GDM1 (cell line): ENCODE data around the gene MAP1B.

ENCODE experiments used
- DNase-seq: peaks from one replicate; lab custom pipeline; 2025; lab: John Stamatoyannopoulos, UW

The MAP1B gene

GRCh38 chr5:72194846-72195245, 87.6 kb downstream of the MAP1B start:
- DNase-seq: no peak

GRCh38 chr5:72195581-72195980, 88.3 kb downstream of the MAP1B start:
- DNase-seq: no peak

GRCh38 chr5:72197393-72197792, 90.1 kb downstream of the MAP1B start:
- no peak for DNase-seq

GRCh38 chr5:72199681-72200080, 92.4 kb downstream of the MAP1B start:
- no peak for DNase-seq

GRCh38 chr5:72202331-72202825, 95.1 kb downstream of the MAP1B start:
- no peak for DNase-seq

GRCh38 chr5:72203251-72203845, 96.1 kb downstream of the MAP1B start:
- DNase-seq: no peak

- DNase-seq: no peak
Measured at GRCh38 chr5:72204946-72205345, 97.7 kb downstream of the MAP1B start.

GRCh38 chr5:72205431-72206009, 98.2 kb downstream of the MAP1B start:
- no peak for DNase-seq

GRCh38 chr5:72206160-72206559, 98.9 kb downstream of the MAP1B start:
- DNase-seq: no peak

GRCh38 chr5:72206994-72207393, 99.7 kb downstream of the MAP1B start:
- DNase-seq: no peak

- DNase-seq: no peak
Measured at GRCh38 chr5:72208324-72208926, 101.2 kb downstream of the MAP1B start.

GRCh38 chr5:72209147-72210115, 102.2 kb downstream of the MAP1B start:
- DNase-seq: no peak

GRCh38 chr5:72210888-72211678, 103.8 kb downstream of the MAP1B start:
- no peak for DNase-seq

GRCh38 chr5:72212171-72212570, 104.9 kb downstream of the MAP1B start:
- no peak for DNase-seq

GRCh38 chr5:72213482-72213881, 106.2 kb downstream of the MAP1B start:
- no peak for DNase-seq

- DNase-seq: no peak
Measured at GRCh38 chr5:72214168-72214567, 106.9 kb downstream of the MAP1B start.

GRCh38 chr5:72216756-72217155, 109.5 kb downstream of the MAP1B start:
- no peak for DNase-seq

GRCh38 chr5:72221099-72221498, 113.8 kb downstream of the MAP1B start:
- no peak for DNase-seq

GRCh38 chr5:72221541-72221940, 114.3 kb downstream of the MAP1B start:
- no peak for DNase-seq

- no peak for DNase-seq
Measured at GRCh38 chr5:72222521-72222920, 115.2 kb downstream of the MAP1B start.

- no peak for DNase-seq
Measured at GRCh38 chr5:72223371-72223770, 116.1 kb downstream of the MAP1B start.
